Neuron (in vitro differentiated cells): ENCODE measurements around the gene DUSP1.
"Not testable (repeated sequence)": the region's sequence is repeated elsewhere in the genome, so short reads cannot be mapped to it uniquely, and the experiment has no call there.

ENCODE experiments used
- H2AFZ ChIP-seq: one replicate; pipeline ENCODE4 v1.6.1; 2013; ENCODE audit warnings: low read depth, mild to moderate bottlenecking, inconsistent platforms, low read length, moderate library complexity
- H3K27me3 ChIP-seq: one replicate; pipeline ENCODE4 v1.6.1; 2013; ENCODE audit warnings: low read length; ENCODE audit not compliant: insufficient read depth
- H3K36me3 ChIP-seq: one replicate; pipeline ENCODE4 v1.6.1; 2013; ENCODE audit warnings: low read length; ENCODE audit not compliant: insufficient read depth
- H3K4me1 ChIP-seq: one replicate; pipeline ENCODE4 v1.6.1; 2013; ENCODE audit warnings: low read length; ENCODE audit not compliant: insufficient read depth
- H3K4me3 ChIP-seq: 2 replicates; pipeline ENCODE4 v1.5.1; 2013; ENCODE audit warnings: mild to moderate bottlenecking, low read length, moderate library complexity
- H3K9me3 ChIP-seq: one replicate; pipeline ENCODE4 v1.6.1; 2013; ENCODE audit warnings: low read length

Gene DUSP1, protein sequence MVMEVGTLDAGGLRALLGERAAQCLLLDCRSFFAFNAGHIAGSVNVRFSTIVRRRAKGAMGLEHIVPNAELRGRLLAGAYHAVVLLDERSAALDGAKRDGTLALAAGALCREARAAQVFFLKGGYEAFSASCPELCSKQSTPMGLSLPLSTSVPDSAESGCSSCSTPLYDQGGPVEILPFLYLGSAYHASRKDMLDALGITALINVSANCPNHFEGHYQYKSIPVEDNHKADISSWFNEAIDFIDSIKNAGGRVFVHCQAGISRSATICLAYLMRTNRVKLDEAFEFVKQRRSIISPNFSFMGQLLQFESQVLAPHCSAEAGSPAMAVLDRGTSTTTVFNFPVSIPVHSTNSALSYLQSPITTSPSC

DNA sequence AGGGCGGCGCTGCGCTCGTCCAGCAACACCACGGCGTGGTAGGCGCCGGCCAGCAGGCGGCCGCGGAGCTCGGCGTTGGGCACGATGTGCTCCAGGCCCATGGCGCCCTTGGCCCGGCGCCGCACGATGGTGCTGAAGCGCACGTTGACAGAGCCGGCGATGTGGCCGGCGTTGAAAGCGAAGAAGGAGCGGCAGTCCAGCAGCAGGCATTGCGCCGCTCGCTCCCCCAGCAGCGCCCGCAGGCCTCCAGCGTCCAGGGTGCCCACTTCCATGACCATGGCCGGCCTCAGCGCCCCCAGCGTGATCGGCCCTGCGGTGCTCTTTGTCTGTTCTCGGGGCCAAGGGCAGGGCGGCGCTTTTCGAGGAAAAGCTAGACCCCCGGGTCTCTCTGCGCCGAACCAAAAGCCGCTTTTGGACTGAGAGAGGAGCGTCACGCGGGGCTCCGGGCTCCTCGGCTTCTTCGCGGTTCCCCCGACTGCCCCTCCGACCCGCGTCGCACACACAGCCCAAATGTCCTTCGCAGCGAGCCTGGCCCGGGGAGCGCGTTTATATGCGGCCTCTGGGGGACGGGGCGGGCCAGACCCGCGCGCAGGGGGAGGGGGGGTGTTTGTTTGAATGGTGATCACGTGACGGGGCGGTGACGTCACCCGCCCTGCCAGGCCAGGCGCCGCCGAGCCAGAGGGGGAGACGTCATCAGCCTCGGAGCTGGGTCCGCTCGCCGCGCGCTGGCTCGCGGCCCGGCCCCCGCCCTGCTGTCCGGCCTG, at the start of gene DUSP1:
Gene DUSP1 (minus strand): TSS at position 521 of the 764 bp plus-strand sequence. CDS start 243 bp downstream, at position 278.
- peak within 1 kb of the TSS; percentile 92 for H3K4me3 ChIP-seq
- H2AFZ ChIP-seq, result peak within 1 kb of the TSS; percentile 82
- H3K27me3 ChIP-seq, result no peaks in the 10 kb centered on the region
- no peaks in the 10 kb centered on the region for H3K9me3 ChIP-seq
- H3K4me1 ChIP-seq, result peaks cover 44% of the 10 kb centered on the region
- peaks cover 23% of the 10 kb centered on the region for H3K36me3 ChIP-seq

DNA sequence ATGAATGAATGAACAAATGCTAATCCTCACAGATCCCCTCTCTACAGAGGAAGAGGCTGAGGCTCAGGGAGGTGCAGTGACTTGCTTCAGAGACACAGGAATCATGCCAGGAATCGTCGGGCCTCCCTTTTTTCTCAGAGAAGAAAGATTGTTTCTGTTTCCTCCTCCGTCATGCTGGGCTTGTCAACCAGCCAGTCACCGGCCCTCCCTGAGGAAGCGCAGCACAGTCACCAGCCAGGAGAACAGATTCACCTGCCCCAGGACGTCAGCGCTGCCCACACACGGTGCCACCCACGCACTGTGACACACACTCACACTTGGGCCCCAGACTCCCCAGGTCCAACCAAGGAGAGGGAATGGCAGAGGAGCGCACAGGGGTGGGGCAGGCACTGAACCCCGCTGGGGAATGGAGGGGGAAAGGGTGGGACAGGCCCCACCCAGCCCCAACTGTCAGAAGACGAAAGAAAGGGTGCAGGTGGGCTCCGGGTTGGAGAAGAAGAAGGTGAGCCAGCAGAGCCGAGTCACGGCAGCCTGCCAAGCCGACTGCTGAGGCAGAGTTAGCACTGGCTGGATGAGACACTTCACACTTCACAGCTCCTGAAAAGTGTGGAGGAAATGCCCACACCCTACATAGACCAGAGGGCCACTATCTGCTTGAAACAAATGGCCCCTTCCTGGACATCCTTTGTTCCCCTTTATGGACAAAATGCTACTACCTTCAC, 49.2 kb upstream of the DUSP1 start:
- Histone ChIP-seq H2AFZ (no peak overlapping the region), H3K36me3 (no peaks in the 10 kb centered on the region), H3K4me1 (no peaks in the 10 kb centered on the region), H3K27me3 (peaks cover 8% of the 10 kb centered on the region), H3K9me3 (peaks cover under 1% of the 10 kb centered on the region), H3K4me3 (no peak overlapping the region)

DNA sequence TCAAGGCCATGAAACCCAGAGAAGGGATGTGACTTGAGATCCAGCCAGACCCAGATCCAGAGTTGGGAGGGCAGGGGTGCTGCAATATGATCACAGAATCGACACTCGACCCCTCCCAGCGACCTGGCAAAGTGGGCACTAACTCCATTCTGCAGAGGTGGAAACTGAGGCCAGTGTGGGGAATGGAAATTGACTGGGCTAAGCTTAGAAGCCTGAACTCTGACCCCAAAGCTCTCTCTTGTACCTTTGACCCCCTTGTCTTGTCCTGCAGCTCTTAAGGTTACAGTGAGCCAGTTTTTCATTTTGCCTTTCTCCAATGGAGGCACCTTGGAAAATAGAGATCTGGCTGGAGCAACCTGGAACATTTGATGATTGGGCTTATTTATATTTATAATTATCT, 48.6 kb upstream of the DUSP1 start:
- H3K36me3 ChIP-seq, result no peaks in the 10 kb centered on the region
- no peaks in the 10 kb centered on the region for H3K4me1 ChIP-seq

DNA sequence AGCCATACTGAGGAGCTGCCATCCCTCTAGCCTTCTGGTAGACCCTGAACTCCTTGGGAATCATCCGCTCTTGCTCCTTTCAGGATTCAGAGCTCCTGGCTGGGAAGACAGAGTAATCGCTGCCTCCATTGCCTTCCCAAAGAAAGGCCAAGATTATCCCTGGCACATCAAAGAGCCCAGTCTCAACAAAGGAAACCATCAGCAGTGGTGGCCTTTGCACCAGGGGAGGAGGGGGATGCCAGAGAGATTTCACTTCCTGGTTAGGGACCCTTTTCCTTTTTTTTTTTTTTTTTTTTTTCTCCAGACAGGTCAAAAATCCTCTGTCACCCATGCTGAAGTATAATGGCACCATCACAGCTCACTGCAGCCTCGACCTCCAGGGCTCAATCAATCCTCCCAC, 47.1 kb upstream of the DUSP1 start:
- no peak overlapping the region for H3K4me3 ChIP-seq
- no peaks in the 10 kb centered on the region for H3K9me3 ChIP-seq
- H2AFZ ChIP-seq, result no peak overlapping the region
- peaks cover 8% of the 10 kb centered on the region for H3K27me3 ChIP-seq
- H3K36me3 ChIP-seq, result no peaks in the 10 kb centered on the region
- no peaks in the 10 kb centered on the region for H3K4me1 ChIP-seq

More for the DNA sequence above, 48.6 kb upstream of the DUSP1 start:
- Histone ChIP-seq H3K4me3 (no peak overlapping the region), H2AFZ (no peak overlapping the region), H3K9me3 (no peaks in the 10 kb centered on the region), H3K27me3 (peaks cover 8% of the 10 kb centered on the region)

DNA sequence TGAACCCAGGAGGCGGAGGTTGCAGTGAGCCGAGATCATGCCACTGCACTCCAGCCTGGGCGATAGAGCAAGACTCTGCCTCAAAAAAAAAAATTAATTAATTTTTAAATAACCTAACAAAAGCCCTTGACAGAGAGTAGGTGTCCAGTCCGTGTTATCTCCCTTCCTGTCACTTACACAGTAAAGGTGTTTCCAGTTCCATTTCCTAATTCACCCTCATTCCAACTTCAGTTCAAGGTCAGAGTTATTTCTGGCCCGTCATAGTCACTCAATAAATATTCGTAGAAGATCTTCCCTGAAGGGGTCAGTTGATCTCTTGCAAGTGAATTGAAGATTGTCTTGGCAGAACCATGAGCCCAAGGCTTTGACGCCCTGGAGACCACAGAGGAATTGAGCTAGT, 46.7 kb upstream of the DUSP1 start:
- no peaks in the 10 kb centered on the region for H3K4me1 ChIP-seq
- H3K27me3 ChIP-seq, result peaks cover 8% of the 10 kb centered on the region
- H3K36me3 ChIP-seq, result no peaks in the 10 kb centered on the region
- H2AFZ ChIP-seq, result no peak overlapping the region
- H3K4me3 ChIP-seq, result no peak overlapping the region
- H3K9me3 ChIP-seq, result no peaks in the 10 kb centered on the region

DNA sequence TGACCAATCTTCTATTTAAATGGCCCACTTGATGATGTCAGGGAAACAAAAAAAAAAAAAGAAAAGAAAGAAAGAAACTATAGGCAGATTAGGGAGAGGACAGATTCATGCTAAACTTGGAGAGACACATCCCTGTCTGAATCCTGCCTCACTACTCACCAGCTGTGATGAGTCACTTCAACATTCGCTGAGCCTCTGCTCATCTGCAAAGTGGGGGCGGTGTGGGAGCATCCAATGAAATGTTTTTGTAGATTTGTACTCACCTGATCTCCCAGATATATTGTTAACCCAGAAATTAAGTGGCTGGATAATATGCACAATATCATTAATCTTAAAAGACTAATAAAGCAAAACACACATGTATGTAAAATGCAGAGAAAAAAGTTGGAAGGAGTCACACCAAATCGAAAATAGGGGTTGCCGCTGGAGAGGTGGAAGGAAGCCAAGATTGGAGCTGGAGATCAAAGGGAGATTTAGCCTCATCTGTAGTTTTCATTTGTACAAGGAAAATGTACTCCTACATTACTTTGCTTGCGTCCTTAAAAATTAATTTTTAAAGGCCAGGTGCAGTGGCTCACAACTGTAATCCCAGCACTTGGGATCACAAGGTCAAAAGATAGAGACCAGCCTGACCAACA, 46.0 kb upstream of the DUSP1 start:
- no peak overlapping the region for H3K4me3 ChIP-seq
- no peaks in the 10 kb centered on the region for H3K9me3 ChIP-seq
- H3K27me3 ChIP-seq, result peaks cover 8% of the 10 kb centered on the region
- H3K36me3 ChIP-seq, result no peaks in the 10 kb centered on the region
- no peak overlapping the region for H2AFZ ChIP-seq
- no peaks in the 10 kb centered on the region for H3K4me1 ChIP-seq

DNA sequence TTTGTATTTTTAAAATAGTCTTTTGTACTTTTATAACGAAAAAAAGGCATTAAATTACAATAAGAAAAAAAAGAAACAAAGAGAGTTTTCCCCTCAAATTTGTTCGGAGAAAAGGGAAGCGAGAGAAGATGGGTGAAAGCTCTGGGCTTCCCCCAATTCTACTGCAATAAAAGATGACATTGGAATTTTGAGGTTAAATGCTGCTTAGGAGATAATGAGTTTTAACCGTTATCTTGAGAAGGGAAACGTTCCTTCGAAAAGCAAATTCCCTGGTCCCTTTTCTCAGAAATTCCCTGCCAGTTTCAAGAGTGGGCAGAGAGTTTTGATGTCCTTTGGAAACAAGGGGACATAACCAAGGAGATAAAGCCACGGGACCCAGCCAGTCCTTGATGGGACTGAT, 44.6 kb upstream of the DUSP1 start:
- Histone ChIP-seq H3K9me3 (no peaks in the 10 kb centered on the region), H3K4me1 (no peaks in the 10 kb centered on the region), H2AFZ (no peak overlapping the region), H3K4me3 (no peak overlapping the region), H3K36me3 (no peaks in the 10 kb centered on the region), H3K27me3 (peaks cover 8% of the 10 kb centered on the region)

DNA sequence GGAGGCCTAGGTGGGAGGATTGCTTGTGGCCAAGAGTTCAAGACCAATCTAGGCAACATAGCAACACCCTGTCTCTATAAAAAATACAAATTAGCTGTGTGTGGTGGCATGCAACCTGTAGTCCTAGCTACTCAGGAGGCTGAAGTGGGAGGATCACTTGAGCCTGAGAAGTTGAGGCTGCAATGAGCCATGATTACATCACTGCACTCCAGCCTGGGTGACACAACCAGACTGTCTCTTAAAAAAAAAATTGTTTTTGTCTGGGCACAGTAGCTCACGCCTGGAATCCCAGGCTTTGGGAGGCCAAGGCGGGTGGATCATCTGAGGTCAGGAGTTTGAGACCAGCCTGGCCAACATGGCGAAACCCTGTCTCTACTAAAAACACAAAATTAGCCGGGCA, 40.0 kb upstream of the DUSP1 start:
- not testable (repeated sequence) for H3K27me3 ChIP-seq, H2AFZ ChIP-seq, H3K36me3 ChIP-seq, H3K4me3 ChIP-seq, H3K4me1 ChIP-seq, H3K9me3 ChIP-seq

DNA sequence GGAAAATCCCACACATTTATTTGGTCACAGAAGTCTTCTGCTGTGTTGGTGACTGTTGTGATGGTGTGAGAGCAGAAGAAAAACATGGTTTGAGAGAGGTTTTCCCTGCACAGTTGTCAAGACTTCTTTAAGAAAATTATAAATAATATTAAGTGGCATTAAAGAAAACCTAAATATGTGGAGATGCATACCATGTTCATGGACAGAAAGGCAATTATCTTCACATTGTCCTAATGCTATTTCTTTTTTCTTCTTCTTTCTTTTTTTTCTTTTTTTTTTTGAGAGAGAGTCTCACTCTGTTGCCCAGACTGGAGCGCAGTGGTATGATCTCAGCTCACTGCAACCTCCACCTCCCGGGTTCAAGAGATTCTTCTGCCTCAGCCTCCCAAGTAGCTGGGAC, 38.8 kb upstream of the DUSP1 start:
- Histone ChIP-seq H2AFZ (no peak overlapping the region), H3K9me3 (no peaks in the 10 kb centered on the region), H3K4me1 (peaks cover 6% of the 10 kb centered on the region), H3K27me3 (no peaks in the 10 kb centered on the region), H3K36me3 (no peaks in the 10 kb centered on the region), H3K4me3 (no peak overlapping the region)

DNA sequence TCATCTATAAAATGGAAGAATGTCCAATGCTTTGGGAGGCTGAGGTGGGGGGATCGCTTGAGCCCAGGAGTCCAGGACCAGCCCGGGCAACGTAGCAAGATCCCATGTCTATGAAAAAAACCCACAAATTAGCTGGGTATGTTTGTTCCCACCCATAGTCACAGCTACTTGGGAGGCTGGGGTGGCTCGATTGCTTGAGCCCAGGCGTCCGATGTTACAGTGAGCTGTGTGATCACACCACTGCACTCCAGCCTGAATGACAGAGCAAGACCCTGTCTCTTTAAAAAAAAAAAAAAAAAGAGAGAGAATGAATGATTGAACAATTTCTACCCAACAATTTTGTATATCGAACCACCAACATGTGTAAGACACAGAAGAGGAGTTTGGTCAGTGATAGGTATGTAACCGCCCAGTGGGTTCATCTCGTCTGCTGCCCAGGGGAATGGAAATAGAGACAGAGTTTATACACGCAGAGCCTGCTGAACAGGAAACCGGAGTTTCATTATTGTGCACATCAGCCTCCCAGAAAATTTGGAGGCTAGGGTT, 36.8 kb upstream of the DUSP1 start:
- Histone ChIP-seq H2AFZ (no peak overlapping the region), H3K27me3 (peaks cover 2% of the 10 kb centered on the region), H3K9me3 (no peaks in the 10 kb centered on the region), H3K36me3 (no peaks in the 10 kb centered on the region), H3K4me1 (peaks cover 6% of the 10 kb centered on the region), H3K4me3 (no peak overlapping the region)

DNA sequence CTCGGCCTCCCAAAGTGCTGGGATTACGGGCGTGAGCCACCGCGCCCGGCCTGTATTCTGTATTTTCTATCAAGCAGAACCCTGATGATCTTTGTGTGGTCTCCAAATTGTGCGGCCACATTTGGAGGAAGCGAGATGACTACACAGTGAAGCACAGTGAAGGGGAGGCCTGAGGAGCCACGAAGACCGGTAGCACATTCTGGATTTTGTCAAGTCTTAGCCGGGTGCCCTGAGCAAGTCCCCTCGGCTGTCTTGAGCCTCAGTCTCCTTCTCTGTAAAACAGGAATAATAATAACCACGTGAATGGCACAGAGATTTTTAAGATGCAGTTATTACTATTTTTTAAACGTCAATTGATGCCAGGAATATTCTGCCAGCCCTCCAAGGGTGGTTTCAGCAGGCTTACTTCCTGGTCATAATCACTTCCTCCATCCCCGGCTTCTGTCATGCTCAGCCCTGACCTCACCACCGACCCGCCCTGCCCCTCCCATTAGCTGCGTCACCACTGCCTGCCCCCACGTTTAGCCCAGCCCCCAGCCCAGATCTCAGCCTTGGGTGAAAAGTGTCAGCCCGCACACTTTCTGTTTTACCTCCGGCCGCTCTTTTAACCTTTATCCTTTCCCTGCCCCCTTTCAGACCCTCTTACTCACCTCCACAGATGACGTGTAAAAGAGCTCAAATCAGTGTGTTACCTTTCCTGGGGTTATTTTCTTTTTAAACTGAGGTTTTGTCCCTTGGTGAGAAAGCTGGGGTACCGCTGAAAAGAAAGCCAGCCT, 36.1 kb upstream of the DUSP1 start:
- no peak overlapping the region for H2AFZ ChIP-seq
- peaks cover 6% of the 10 kb centered on the region for H3K4me1 ChIP-seq
- no peaks in the 10 kb centered on the region for H3K9me3 ChIP-seq
- H3K27me3 ChIP-seq, result peaks cover 2% of the 10 kb centered on the region
- no peaks in the 10 kb centered on the region for H3K36me3 ChIP-seq
- no peak overlapping the region for H3K4me3 ChIP-seq

DNA sequence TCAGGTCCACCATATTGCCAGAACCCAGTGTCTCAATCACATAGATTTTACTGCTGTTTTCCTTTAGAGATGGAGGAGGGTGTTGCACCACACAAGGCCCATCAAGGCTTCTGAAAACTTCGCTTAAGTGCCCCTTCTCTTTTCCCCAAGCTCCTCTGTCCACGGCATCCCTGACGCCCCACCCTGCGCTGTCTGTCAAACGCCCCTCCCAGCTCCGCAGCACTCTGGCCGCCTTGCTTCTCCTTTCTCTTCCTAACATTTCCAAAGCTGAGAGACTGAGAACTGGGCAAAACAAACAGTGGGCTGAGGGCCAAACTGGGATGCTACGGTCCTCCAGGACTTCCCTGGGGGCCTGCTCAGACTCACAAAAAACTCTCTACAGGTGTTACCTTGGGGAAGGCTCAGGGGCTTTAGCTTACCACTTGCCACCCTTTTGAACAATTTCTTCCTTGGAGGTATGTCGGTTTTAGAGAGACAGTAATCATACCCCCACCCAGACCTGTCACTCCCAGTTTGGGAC, 34.8 kb upstream of the DUSP1 start:
- Histone ChIP-seq H3K4me3 (no peak overlapping the region), H3K9me3 (no peaks in the 10 kb centered on the region), H3K36me3 (no peaks in the 10 kb centered on the region), H2AFZ (no peak overlapping the region), H3K27me3 (peaks cover 2% of the 10 kb centered on the region), H3K4me1 (peaks cover 6% of the 10 kb centered on the region)
